GM19025 (cell line): ENCODE results near the gene METTL23.

Experiments
- ATAC-seq: cut with Tn5 transposase; IDR thresholded peaks from one replicate; pipeline ENCODE4 v1.9.1; 2021; ENCODE audit warnings: mild to moderate bottlenecking, low read depth, moderate library complexity; ENCODE audit not compliant: unreplicated experiment

Gene METTL23, protein sequence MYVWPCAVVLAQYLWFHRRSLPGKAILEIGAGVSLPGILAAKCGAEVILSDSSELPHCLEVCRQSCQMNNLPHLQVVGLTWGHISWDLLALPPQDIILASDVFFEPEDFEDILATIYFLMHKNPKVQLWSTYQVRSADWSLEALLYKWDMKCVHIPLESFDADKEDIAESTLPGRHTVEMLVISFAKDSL

GRCh38 chr17:76726776-76727718, at the start of gene METTL23:
METTL23 (plus strand) TSS chr17:76726839; CDS start chr17:76729711, 2,872 bp downstream.
- ATAC-seq = peak; percentile 40

DNA sequence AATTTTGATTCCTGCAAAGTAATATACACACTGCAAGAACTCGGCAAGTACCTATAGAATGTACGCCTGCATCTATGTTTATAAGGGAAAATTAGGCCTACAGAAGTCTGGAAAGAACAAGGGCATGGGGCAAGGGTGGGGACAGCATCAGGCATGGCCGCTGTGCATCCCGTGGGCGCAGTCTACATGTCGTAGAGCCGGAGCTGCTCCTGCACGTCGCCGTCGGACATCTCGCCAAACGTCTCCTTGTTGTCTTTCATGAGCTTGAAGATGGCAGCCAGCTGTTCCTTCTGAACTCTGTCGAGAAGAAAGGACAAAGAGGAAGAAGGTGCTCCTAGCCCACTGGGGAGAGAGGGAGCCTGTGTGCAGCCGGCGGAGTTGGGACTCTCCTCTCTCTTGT, 49.2 kb upstream of the METTL23 start:
- ATAC-seq = no peak

DNA sequence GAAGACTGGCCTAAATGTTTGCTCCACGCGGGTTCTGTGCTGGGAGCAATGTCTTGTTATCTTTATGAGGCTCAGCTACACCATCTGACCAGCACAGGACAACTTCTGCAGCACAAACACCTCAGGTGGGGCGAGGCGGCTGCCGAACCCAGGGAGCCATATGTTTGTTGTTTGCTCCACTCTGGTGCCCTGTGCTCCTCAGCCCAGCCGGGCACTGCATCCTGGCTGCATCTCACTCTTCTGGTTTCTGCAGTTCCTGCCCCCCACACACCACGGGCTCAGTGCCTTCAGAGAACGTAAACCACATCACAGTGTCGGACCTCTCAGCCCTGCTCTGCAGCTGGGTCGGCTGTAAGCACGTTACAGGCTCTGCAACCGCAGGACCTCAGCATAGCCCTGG, 48.3 kb upstream of the METTL23 start:
- ATAC-seq = no peak

DNA sequence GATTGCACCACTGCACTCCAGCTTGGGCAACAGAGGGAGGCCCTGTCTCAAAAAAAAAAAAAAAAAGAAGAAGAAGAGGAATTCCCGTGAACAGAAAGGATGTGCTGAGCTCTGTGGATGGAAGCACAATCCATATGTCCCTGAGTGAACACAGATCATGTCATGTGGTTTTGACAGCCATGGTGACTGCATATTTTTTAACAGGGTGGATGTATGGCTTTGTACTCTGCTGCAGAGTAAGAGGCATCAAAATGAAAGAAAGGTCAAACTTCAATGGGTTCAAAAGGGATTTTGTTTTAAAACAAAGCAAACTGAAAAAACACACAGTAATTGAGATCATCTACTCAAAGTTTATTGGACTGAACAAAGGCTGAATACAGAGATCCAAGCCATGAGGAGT, 47.4 kb upstream of the METTL23 start:
- no peak for ATAC-seq

DNA sequence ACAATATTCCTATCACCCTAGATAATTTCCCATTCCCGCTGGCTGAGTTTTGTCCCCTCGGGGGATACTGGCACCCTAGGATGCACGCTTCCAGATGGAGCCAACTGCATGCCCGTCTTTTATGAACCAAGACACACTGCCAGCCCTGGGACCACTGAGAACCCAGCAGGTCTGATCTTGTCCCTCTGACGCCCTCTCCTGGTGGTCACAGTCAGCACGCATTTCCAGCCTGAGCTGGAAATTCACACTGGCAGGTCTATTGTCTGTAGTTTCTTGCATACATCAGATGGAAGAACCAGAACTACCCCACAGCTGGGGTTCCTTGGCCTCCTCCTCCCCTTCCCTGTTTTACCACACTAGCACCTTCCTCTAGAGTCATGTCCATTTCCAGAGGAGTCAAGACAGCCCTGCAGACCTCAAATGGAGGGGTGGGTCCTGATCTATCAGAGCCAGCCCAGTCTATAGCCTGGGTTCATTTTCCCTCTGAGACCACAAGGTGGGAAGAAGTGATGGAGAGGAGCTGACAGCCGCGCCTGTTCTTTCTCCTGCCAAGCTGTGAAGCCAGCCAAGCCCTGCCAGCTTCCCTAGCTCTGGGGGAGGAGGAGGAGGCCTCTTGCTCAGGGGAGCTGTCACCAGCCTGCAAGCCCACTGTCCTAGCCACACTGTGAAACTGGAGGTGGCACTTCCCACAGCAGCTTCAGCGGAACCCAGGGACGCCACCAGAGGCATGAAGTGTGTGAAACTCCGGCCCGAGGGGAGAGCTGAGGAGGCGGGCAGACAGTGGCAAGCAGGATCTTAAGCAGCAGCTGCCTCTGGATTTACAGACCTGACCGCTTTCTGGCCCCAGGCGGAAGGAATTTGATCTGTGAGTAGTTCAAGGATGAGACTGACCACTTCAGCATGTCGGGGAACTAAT, 45.2 kb upstream of the METTL23 start:
- ATAC-seq = no peak

DNA sequence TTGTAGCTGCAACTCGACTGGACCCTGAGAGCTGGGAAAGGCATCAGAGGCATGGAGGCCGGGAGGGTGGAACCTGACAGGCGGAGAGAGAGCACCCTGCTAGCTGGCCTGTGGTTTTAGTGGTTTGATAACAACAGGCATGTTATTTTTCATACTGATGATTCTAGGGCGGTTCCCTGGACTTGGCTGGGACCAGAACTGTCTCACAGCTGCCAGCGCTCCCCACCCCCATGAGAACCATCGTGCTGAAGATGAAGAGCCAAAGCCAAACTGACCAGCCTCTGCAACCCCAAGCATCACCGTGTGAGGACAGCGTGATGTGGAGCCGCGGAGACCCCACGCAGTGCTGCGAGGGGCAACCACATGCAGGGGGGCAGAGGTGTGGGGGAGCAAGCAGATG, 44.3 kb upstream of the METTL23 start:
- no peak for ATAC-seq

- no peak for ATAC-seq
These were observed 43.5 kb upstream of the METTL23 start for GRCh38 chr17:76683011-76683755.

DNA sequence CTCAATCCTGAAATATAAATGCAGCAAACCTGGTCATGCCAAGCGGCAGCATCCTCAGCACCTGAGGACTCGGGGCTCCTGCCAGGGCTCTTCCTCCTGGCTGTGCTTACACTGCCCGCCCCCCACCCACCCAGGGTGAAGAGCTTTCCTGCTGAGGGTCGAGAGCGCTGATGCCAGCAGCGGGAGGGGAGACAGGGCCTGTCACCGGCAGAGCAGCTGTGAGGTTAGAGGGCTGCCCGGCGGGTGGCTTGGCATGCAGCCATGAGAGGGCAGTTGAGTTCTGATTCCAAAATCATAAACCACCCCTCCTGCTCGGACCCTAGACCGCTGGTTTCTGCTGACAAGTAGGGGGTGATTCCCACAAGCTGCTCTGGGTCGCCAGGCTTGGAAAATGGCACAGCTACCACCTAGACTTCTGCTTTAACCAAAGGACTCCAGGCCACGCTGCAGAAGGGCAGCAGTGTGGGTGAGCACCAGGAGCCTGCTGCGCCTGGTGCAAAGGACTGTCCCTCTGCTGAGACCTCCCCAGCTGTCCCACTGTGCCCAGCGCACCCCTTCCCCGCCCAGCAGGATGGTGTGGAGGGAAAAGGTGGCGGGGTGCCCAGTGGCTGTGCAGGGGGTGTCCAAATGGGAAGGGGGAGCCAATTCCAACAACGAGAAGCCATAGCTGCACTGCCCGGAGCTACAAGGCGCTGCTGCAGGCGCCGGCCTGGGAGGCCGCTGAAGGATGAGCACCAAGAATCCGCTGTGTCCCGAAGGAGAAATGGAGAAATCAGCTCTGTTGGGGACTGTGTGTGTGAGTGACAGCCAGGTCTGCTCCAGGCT, 42.5 kb upstream of the METTL23 start:
- no peak for ATAC-seq

GRCh38 chr17:76684756-76685155, 41.9 kb upstream of the METTL23 start:
- ATAC-seq = no peak

- ATAC-seq = no peak
These were observed 41.3 kb upstream of the METTL23 start for GRCh38 chr17:76685366-76685765.

DNA sequence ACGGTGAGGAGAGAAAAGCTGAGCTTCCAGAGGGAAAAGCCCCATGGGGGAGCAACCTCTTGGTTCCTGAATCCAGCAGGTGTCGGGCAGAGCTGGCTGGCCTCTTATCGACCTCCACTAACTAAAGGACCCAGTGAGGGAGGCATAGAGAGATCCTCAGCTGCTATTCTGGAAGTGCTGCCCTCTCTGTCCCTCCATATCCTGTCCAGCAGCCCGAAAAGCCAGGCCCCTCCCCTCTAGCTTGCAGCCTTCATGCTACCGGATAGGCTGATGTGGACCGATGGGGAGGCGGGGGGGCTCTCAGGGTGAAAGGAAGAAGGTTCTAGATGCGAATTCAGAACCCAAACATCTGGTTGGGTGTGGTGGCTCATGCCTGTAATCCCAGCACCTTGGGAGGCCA, 40.8 kb upstream of the METTL23 start:
- no peak for ATAC-seq

DNA sequence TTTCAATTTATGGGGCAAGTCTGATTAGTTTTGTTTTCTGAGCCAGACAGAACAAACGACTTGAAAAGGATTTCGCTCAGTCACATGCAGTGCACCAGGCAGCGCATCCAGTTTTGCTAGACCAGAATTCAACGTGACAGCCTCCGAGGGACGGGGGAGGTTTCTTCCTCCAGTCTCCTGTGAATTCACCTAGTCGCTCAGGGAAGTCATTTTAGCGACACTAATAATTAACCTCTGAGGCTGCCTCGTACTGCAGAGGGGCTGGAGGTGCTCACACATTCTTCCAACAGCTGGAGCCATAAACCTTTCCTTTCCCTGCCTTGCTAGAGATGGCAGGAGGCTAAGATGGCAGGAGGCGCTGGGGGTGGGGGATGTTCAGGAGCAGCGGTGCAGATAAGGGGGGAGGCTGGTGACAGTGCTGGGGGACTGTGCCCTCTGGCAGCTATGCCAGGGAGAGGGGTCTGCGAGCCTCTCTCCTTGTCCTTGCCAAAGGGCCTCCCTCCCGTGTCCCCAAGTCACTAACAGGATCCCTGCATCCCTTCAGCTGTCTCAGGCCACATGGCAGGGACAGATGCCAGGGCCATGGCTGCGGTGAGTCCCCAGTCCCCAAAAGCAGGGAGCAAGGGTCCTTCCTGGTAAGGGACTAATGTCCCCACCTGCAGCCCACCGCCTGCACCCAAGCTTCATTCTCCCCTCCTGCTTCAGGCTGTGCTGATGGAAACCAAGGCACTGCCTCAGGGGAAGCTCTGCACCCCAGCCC, 39.9 kb upstream of the METTL23 start:
- ATAC-seq = no peak

DNA sequence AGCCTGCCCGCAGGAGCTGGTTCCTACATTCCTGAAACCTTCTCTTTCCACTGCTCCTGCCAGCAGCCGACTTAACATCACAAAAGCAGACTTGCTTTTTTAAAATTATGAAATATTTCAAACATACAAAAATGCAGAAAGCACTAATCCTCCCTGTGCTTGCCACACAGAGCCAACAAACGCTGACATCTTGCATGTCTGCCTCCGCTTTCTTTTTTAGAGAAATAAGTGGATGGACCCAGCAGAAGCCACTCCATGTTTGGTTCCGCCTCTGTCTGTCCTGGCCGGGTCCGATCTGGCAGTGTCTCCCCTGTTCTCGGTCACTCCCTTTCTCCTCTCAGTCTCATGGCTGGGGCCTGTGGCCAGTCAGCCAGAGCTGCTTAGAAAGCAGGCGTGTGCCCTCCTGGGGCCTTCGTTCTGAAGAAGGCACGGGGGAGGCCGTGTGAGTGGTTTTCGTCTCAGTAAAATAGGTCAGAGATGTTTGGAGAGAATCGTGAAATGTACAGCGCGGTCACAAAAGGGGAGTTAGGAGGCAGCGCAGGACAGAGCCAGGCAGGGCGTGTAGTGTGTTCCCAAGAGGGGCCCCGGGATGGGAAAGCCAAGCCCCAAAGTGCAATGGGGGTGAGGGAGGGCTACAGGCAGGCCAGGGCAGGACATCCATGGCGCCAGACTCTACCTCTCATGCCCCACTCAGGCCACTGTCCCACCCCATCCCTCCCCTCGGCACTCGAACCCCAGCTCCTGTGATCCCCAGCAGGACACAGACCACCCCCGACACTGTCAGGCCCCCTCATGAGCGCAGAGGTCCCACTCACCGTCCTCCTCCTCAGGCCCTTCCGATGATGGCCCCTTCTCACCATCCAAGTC, 39.1 kb upstream of the METTL23 start:
- ATAC-seq = no peak

GRCh38 chr17:76688165-76688622, 38.4 kb upstream of the METTL23 start:
- no peak for ATAC-seq

GRCh38 chr17:76689859-76690258, 36.8 kb upstream of the METTL23 start:
- ATAC-seq = no peak

- no peak for ATAC-seq
These were observed 35.9 kb upstream of the METTL23 start for GRCh38 chr17:76690596-76691280.
